ENCODE results near the gene FAM13B.

GRCh38 chr5:138064526-138064925 lies 31.6 kb upstream of the FAM13B start:
- TF ChIP-seq, protein P1, sequence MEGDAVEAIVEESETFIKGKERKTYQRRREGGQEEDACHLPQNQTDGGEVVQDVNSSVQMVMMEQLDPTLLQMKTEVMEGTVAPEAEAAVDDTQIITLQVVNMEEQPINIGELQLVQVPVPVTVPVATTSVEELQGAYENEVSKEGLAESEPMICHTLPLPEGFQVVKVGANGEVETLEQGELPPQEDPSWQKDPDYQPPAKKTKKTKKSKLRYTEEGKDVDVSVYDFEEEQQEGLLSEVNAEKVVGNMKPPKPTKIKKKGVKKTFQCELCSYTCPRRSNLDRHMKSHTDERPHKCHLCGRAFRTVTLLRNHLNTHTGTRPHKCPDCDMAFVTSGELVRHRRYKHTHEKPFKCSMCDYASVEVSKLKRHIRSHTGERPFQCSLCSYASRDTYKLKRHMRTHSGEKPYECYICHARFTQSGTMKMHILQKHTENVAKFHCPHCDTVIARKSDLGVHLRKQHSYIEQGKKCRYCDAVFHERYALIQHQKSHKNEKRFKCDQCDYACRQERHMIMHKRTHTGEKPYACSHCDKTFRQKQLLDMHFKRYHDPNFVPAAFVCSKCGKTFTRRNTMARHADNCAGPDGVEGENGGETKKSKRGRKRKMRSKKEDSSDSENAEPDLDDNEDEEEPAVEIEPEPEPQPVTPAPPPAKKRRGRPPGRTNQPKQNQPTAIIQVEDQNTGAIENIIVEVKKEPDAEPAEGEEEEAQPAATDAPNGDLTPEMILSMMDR (IDR thresholded peaks at IDR 0.05) = no peak
- TF ChIP-seq POLR2A (IDR thresholded peaks at IDR 0.05) = no peak
- no peak for TF ChIP-seq POLR2AphosphoS5 (IDR thresholded peaks at IDR 0.05)
- TF ChIP-seq EP300 (IDR thresholded peaks at IDR 0.05) = no peak

Measured in sigmoid colon (tissue), 4 donors.